ENCODE measurements around the gene MBD3.

MBD3 gene

DNA sequence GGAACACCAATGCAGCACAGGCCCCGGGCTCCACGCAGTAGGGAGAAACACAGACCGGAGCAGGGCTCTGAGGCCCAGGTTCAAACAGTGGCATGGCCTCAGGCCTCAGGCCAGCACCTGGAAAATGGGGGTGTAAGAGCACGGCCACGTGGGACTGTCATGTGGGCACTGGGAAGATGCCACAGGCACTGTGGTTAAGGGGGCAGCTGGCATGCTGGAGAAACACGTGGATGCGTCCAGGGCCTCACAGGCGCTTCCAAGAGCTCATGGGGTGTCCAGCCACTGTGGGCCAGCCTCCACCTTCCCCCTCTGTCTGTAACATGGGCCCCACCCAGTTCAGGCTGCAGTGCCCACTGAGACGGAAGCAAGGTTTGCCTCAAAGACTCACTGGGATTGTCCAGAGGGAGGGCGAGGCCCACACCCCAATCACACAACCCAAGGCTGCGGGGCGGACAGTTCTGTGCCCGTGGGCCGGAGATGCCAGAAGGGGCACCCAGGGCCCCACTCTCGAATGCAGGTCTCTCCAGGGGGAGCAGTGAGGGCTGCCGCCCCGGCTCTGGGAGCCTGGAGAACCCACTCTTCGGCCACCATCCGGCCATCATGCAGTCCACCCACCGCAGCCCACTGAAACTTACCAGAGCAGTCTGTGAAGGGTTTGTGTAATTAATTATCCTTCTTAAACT lies 6.3 kb upstream of the MBD3 start:
- DNase-seq (ENCODE audit: low read depth in 3 of 3) = no peak

DNA sequence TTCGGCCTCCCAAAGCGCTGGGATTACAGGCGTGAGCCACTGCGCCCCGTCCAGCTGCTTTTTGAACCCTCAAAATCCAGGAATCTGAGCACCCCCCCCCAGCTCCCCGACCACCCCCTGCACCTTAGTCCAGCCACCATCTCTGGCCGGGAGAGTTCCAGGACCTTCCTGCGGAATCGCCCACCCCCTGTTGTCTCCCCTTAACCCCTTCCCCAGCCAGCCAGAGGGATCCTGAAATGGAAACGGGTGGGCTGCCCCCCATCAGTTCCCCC lies 772 bp upstream of the MBD3 start:
- no peak for DNase-seq (ENCODE audit: low read depth in 3 of 3)

DNA sequence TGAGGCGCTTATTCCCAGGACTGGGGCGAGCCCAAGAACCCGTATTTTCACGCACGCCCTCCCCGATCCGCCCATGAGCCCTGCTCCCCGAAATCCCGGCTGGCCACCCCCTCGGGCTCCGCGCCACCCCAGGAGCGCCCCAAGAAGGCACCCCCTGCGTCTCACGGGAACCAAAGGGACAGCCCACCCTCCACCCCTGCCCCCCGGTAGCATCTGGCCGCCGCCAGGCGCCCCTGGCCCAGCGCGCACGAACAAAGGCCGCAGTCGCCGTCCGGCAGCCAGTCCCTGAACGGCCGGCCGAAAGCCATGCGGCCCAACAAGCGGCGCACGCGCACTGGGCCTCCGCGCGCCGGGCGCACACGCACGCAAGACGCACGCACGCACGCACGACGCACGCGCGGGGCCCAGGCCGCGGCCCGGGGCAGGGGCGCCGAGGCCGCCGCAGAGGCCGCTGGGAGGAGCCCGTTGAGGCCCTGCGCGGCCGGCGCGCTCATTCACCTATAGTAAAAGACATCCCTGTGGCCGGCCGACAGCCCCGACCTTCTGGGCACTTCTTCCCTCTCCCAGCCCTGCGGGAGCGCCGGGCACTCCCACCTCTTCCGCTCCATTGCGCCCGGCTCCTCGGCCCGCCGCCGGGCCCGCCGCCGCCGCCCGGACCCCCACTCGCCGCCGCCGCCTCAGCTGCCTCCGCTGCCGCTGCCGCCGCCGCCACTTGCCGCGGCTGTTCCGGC lies 476 bp downstream of the MBD3 start:
- DNase-seq (ENCODE audit: low read depth in 3 of 3) = peak; percentile 65 to 80 (median 73)

DNA sequence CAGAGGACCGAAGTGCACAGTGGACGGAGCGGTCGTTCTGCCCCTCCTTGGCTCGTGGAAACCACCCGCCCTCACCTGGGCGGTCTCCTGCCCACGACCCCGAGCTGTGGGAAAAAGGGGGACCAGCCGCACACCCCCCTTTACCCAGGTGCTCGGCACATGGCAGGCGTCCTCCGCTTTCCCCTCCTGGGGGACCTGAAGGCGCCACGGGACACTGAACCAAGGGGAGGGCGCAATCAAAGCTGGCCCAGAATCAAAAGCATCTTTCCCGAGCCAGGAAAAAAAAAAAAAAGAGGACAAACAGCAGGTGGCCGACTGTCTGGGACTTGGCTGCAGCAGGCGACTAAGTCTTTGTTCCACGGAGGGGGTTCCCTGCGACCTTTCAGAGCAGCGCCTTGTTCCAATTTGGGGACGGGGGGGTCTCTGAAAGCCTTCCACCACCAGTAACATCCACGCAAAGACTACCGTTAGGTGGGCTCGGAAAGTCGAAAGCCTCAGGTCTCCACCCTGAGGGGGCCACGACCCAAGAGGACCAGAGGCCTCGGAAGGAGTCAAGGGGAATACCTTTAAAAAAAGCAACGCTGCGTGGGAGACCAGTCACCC lies 1.1 kb downstream of the MBD3 start:
- DNase-seq (ENCODE audit: low read depth in 3 of 3) = no peak

DNA sequence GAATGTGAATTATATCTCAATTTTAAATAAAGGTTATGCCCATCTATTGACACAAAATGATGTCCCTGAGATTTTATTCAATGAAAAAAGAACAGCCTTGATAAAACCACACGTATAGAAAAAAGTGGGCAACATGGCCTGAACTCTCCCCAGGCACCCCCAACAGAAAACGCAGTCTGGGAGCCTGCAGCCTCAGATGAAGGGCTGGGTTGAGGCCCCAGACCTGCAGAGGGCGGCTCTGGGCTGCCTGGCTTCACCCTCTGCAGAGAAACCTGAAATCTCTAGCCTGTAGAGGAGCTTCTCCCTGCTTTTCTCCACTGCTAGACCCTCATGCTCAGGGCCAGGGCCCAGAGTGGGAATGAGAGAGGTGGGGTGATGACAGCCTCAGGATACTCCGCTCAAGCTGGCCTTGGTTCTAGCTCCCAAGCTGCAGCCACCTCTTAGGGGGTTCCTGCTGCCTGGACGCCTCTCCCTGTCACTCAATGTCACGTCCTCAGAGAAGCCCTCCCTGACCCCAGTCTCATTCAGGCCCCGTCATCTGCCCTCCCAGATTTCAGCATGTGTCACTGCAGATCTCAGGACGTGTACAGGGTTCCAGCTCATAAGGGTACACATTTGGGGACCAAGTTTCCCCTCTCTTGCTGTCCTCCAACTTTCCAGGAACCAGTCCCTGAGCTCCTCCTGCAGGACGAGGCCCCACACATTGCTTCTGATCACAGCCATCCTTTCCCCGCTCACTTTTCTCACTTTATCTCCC lies 1.8 kb downstream of the MBD3 start:
- DNase-seq (ENCODE audit: low read depth in 3 of 3) = peak in 1 of 3 experiments; percentile 35

DNA sequence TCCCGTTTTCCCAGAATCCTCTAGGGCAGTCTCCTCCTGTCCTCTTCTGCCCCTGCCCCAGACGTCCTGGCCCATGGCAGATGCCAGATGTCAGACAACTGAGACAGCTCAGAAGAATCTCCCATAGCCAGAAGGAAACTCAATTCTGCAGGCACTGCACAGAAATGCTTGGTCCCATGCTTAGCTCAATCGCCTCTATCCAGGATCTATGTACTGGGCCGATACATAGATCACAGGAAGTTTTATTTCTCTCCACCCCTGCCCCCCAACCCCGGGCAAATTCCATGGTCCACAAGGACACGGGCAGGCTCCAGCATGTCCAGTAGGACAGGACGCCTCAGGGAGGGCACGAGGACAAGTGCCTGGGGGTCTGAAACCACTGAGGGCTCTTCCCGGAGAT lies 4.8 kb downstream of the MBD3 start:
- DNase-seq (ENCODE audit: low read depth in 3 of 3) = no peak

DNA sequence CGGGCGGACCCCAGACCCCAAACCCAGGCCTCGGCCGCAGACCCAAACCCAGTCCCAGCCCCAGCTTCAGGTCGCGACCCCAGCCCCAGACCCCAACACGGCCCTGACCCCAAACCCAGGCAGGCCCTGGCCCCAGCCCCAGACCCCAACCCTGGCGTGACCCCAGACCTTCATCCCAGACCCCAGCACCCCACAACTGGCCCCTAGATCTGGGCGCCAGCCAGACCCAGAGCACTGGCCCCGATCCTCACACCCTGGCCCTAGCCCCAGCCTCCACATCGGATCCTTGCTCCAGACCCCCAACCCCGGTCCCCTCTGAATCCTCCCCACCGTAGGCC lies 7.5 kb downstream of the MBD3 start:
- DNase-seq (ENCODE audit: low read depth in 3 of 3) = no peak

DNA sequence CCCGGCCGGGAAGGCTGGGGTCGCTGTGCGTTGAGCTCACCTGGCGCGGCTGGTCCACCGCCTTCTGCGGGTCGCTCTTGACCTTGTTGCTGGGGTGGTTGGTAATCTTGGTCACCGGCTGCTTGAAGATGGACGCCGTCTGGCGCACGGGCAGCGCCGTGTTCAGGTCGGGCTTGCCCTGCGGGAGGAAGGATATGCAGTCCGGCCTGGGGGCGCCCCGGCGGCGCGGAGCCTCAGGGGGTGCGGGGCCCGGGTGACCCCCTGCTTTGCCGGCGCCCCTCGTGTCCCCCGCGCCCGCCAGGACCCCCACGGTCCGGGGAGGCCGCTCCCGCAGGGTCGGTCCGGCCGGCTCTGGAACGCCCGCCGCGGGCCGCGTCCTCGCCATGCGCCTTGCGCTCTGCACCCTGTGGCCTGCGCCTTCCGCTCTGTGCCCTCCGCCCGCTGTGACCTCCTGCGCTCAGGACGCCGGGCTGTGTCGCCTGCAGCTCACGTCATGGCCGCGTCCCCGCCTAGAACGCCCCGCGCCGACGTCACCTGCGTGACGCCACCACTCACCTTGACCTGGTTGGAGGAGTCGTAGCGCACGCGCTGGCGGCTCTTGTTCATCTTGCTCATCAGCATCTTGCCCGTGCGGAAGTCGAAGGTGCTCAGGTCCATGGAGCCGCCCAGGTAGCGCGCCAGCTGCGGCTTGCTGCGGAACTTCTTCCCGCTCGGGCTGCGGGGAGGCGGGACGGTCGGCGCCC lies 8.0 kb downstream of the MBD3 start:
- no peak for DNase-seq (ENCODE audit: low read depth in 3 of 3)

DNA sequence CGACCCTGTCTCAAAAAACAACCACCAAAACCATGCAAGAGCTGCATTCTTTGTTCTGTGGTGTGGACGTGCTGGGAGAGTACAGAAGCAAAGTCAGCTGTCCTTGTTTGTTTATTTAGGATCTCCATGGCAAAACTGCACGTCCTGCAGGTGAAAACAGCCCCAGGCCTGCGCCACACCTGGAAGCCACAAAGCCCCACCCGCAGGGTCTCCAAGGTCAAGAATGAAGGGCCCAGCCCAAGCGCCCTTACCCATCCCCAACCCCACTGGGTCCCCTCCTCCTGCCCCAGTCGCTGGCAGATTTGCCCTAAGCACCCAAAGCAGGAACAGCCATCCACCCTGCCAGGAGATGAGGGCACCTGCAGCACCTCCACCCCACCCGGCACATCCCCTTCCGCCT lies 10.5 kb downstream of the MBD3 start:
- no peak for DNase-seq (ENCODE audit: low read depth in 3 of 3)

DNA sequence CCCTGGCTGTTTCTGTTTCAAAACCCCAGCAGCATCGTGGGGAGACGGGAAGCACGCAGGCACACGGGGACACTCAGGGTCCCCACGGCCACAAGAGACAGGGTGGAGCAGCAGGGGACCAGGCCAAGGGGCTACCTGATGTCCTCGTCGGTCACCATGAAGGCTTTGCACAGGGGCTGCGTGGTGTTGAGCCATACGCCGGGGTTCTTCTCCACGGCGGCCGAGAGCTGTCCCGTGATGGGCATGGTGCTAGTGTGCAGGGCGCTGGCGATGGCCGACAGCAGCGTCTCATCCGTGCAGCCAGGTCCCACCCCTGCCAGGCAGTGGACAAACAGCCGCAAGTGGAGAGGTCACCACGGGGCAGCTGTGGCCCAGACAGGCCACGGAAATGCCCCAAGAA lies 11.7 kb downstream of the MBD3 start:
- no peak for DNase-seq (ENCODE audit: low read depth in 3 of 3)

DNA sequence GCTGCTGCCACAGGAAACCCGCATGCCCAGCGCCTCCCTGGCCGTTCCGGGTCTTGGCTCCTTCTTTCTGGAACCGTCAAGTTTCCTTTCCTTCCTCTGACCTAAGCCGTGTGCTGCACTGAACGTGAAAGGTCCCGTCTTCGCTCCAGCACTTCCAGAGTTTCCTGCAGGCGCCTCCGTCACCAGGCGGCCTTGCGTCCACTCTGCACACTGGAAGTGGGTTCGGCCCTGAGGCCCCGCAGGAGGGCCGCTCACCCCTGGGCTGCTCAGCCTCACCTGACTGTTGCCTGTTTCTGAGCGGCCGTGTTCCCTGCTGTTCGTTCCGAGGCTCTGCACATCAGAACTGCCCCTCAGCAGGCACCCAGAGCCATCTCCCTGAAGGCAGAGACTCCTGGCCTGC lies 12.3 kb downstream of the MBD3 start:
- no peak for DNase-seq (ENCODE audit: low read depth in 3 of 3)

DNA sequence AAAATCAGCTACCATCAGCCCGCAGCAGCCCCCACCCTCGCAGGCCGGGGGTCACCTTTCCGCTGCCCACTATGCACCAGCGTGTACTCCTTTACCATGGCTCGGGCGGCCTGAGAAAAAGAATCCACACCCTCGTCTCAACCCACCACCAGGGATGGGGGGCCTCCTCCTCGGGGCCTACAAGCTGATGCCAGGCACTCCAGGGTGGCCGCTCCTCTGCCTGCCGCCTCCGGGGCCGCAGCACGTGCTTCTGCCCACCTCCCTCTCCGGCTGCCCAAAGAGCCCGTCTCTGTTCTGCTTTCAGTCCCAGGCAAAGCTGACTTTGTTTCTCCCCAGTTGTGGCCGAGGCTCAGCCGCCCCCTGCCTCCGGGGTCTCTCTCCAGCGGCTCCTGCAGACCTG lies 13.4 kb downstream of the MBD3 start:
- DNase-seq (ENCODE audit: low read depth in 3 of 3) = no peak

DNA sequence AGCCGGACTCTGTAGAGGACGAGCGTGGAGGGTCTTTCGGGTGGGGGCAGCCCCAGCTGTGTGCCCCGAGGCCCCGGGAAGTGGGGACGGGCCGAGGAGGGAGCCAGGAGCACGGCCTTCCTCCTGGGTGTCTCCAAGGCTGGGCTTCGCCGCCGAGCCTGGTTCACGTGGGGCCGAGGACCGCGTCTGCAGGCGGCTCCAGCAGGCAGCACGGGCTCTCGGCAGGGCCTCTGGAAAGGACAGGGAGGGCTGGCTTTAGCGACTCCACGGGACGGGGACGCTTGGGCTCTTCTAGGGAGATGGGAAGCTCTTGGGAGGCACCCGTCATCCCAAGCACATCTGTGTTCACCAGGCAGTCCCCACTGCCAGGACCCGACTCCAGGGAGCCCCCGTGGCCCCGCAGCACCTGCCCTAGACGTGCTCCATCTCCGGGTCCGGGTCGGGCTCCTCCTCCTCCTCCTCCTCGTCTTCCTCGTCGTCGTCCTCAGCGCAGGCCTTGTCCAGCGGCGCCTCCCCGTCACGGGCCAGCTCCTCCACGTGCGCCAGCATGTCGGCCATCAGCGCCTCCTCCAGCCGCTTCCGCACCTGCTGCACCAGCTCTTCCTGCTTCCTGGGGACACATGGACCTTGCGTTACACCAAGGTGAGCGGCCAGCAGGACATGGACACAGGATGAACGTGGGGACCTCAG lies 14.6 kb downstream of the MBD3 start:
- DNase-seq (ENCODE audit: low read depth in 3 of 3) = no peak

DNA sequence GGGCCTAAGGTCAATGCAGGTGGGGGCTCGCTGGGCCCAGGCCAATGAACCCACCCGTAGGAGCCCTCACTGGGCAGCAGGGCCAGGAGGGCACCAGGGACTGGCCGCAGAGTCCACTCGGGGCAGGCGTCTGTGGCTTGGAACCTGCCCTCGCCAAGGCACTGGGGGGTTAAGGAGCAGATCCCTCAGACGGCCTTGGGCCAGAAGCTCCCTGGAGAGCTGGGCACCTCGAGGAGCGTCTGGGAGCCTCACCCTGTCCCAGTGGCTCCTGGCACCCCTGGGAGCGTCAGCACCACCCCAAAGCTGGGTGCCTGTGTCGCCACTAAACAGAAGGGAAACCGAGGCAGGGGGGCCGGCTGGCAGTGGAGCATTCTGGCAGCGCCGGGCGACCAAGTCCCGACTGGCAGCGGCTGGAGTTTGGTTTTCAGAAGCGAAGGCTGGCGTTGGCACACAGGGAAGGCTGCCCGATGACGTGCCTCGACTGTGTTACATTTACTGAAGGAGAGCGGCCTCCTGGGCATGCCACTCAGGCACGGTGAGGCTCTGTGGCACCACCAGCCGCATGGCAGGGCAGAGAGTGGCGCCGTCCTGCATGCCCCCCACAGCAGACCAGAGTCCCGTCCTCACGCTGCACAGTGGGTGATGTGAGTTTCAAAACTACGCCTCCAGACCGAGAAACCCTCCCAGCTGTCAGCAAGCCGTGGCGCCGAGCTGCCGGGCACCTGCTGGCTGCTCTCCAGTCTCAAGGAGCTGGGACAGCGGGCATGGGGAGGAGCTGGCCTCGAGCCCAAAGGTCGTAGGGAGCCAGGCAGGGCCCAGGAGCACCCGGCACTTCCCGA lies 15.4 kb downstream of the MBD3 start:
- DNase-seq (ENCODE audit: low read depth in 3 of 3) = no peak

DNA sequence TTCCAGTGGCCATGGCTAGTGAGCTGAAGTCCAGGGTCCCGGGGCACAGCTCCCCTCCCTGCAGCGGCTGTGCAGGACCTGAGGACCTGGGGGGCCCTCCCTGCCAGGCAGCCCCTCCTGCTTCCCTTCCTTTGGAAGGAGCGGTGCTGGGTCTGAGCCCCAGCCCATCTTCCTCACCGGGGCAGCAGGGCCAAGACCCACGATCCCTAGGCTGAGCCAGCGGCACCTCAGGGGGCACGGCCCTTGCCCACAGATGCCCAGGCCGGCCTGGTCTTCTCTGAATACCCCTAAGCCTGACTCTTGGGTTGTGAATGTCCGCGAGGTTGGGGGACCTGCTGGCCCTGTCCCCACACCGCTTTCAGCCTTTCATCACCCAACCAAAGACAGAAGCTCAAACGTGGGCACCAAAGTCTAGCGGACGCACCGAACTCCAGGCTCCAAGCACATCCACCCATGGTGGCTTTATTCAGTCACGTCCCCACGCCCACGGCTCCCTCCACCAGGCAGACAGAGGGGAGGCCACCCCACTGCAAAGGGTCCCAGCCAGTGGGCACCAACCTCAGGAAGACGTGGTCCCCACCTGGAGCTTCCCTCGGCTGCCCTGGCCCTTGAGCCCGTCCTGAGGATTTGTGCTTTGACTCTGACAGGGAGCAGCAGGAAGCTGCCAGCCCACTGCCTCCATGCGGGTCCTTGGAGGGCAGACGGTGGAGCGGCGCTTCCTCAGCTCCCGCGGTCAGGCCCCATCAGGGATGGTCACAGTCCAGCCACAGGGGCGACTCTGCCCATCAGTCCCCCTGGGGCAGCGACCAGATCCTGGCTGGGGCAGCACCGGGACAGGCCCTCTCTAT lies 16.2 kb downstream of the MBD3 start:
- no peak for DNase-seq (ENCODE audit: low read depth in 3 of 3)

DNA sequence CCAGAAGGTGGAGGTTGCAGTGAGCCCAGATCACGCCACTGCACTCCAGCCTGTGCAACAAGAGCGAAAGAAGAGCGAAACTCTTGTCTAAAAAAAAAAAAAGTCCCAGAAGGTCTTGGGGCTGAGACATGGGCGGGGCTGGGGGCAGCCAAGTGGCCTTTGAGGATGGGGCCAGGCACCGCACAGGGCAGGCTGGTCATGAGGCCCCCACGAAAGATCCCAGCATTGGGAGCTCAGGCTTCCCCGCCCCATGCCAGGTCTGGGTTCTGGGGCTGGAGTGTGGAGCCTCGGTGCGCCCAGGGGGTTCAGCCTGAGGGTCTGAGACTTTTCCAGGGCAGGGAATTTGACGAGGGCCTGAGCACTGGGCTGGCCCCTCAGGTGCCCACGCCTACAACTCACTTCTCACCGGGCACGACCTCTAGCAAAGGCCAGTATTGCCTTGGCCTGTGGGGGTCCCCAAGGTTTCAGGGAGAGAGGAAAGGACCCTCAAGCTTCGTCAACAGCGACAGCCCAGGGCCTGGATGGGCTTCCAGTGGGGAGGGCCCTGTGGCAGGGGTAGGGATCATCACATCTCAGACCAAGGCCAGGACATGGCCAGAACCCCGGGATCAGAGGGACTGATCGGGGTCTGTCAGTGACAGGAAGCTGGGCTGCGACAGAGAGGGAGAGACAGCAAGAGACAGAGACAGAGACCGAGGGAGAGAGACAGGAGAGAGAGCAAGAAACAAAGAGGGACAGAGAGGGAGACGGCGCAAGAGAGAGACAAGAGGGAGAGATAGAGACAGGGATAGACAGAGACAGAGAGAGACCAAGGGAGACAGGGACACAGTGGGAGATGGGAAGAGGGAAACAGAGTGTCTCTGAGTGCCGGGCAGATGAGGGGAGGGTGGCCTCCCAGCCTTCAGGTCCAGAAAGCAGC lies 17.1 kb downstream of the MBD3 start:
- no peak for DNase-seq (ENCODE audit: low read depth in 3 of 3)

DNA sequence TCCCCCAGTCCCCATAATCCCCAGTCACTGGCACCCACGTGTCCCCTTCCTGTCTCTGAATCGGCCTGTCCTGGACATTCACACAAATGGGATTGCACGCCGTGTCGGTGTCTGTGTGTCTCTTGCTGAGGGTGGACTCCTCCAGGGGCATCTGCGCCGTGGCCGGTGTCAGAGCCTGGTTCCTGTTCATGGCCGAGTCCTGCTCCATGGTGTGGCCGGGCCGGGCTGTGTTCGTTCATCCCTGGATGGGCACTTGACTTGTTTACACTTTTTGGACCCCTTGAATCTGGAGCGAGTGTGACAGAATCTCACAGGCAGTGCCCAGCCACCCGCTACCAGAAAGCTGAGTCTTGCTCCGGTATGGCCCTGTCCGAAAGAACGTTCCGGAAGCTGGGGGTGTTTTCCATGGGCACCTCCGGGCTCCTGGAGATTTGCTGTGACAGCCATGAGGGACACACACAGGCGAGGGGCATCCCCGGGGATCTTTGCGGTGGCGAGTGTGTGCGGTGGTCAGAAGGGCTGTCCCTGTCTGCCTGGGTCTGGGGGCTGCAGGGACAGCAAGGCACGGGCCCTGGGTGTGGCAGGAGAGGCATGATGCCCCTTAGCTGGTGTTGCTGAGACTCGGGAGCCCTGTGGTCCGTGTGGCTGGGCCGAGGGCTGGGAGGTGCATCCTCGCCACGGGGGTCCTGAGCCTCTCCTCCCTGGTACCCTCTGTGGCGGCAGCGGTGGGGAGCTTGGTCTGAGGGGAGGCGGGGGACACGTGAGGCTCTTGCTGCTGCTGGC lies 18.1 kb downstream of the MBD3 start:
- DNase-seq (ENCODE audit: low read depth in 3 of 3) = no peak

DNA sequence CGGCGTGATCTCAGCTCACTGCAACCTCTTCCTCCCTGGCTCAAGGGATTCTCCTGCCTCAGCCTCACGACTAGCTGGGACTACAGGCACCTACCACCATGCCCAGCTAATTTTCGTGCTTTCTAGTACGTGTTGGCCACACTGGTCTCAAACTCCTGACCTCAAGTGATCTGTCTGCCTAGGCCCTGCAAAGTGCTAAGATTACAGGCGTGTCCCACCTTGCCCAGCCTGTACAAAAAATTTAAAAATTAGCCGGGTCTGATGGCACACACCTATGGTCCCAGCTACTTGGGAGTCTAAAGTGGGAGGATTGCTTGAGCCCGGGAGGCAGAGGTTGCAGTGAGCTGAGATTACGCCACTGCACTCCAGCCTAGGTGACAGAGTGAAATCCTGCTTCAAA lies 19.9 kb downstream of the MBD3 start:
- DNase-seq (ENCODE audit: low read depth in 3 of 3) = no peak

All from stimulated activated CD4-positive, alpha-beta T cell treated with anti-CD3 and anti-CD28 coated beads, TNF-alpha, amount 100 ng/mL, for 24 hours (primary cell).